Colonic mucosa (tissue), 4 donors: ENCODE measurements around the gene PSTPIP1. TPM values are rescaled to one million over a fixed set of nuclear protein-coding genes. Genes with fewer than 3 reads are reported as not detected.

Experiments used
- DNase-seq: peaks from one replicate; pipeline ENCODE4 v3.0.0-alpha.2; 2020
- H3K27ac ChIP-seq: fragments of 200-600 bp; one replicate; pipeline ENCODE4 v1.8.0; 2021
- H3K27me3 ChIP-seq: fragments of 200-600 bp; one replicate; pipeline ENCODE4 v1.8.0; 2021
- H3K36me3 ChIP-seq: fragments of 200-600 bp; one replicate; pipeline ENCODE4 v1.8.0; 2021
- H3K4me1 ChIP-seq: fragments of 200-600 bp; one replicate; pipeline ENCODE4 v1.8.0; 2021; ENCODE audit warnings: mild to moderate bottlenecking
- H3K4me3 ChIP-seq: fragments of 200-600 bp; one replicate; pipeline ENCODE4 v1.8.0; 2021
- H3K9ac ChIP-seq, 2 donors: one replicate each; pipeline ENCODE4 v1.7.0; 2013; ENCODE audit warnings: control low read depth in 2 of 2, low read depth in 2 of 2, low read length in 2 of 2
- H3K9me3 ChIP-seq: fragments of 200-600 bp; one replicate; pipeline ENCODE4 v1.8.0; 2021
- intact Hi-C: fragments of 100-400 bp; cut with DNase I; formaldehyde crosslinking; loops from one replicate; pipeline ENCODE4 v1.14.1; 2022
- total RNA-seq, 2 donors: library from RNA; stranded (reverse); fragmentation: NEBNext Ultra II Directional in 1 of 2; extraction: Animal tissue kit (Norgen Biotek cat#: 25700) in 1 of 2; gene quantifications; one replicate each; pipeline ENCODE4 v1.2.1, GENCODE V29; 2021
- TF ChIP-seq, protein P1 (sequence below): fragments of 200-600 bp; IDR thresholded peaks from one replicate; pipeline ENCODE4 v1.8.0; 2022; ENCODE audit warnings: antibody characterized with exemption, mild to moderate bottlenecking
- donor health status: healthy.
- donor health status: DM: no; HTN: no; CAD: no.
- donor health status: DM: no; HTN: no; CAD: no.

PSTPIP1 gene
- total RNA-seq, 2 donors from 2014 or later, result 3.7 to 4.2 TPM

DNA sequence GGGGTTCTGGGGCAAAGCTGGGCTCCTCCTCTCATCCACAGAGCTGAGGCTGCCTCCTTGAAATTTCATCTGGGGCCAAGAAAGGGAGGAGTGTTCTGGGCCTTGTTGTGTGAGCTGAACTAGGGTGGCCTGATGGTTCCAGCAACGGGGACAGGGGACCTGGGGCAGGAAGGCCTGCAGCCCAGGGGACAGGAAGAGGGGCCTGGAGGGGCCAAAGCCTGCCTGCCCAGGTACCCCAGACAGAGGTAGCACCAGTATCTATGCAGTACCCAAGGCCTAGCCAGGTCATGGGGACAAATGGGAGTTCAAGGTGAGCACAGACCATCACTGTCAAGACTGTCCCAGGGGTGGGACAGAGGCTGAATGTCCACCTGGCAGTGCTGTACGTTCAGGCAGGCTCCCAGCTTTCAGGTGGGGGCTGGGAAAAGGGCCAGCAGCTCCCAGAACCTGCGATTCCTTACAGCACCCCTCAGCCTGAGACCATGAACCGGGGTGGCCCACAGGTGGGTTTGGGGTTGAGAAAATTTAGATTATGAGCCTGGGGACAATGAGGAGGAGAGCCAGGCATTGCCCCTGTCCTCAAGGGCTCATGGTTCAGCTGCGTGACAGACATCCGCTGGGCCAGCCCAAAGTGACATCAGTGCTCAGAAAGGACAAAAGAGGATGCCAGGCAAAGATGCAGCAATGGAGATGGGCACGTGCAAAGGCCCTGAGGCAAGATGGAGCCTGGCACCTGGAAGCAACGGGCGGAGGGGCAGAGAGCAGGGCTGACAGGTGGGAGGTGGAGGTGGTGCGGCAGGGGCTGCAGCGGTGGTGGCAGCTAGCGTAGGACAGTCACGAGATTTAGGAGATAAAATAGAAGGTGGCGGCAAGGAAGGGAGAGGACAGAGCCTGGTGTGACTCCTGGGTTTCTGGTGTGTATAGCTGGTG lies 28.0 kb downstream of the PSTPIP1 start:
- TF ChIP-seq, protein P1, sequence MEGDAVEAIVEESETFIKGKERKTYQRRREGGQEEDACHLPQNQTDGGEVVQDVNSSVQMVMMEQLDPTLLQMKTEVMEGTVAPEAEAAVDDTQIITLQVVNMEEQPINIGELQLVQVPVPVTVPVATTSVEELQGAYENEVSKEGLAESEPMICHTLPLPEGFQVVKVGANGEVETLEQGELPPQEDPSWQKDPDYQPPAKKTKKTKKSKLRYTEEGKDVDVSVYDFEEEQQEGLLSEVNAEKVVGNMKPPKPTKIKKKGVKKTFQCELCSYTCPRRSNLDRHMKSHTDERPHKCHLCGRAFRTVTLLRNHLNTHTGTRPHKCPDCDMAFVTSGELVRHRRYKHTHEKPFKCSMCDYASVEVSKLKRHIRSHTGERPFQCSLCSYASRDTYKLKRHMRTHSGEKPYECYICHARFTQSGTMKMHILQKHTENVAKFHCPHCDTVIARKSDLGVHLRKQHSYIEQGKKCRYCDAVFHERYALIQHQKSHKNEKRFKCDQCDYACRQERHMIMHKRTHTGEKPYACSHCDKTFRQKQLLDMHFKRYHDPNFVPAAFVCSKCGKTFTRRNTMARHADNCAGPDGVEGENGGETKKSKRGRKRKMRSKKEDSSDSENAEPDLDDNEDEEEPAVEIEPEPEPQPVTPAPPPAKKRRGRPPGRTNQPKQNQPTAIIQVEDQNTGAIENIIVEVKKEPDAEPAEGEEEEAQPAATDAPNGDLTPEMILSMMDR, result no peak
- no peaks in the 10 kb centered on the region for H3K36me3 ChIP-seq
- H3K4me1 ChIP-seq, result no peaks in the 10 kb centered on the region
- peak overlapping the region in 1 of 2 donors; percentile 24 for H3K9ac ChIP-seq
- no peak for DNase-seq
- H3K27me3 ChIP-seq, result no peaks in the 10 kb centered on the region
- no peaks in the 10 kb centered on the region for H3K9me3 ChIP-seq
- intact Hi-C loops, result loop anchor here (5.0 kb wide), 1 partner anchor 519 kb away; no protein-coding TSS in a partner anchor
- no peak overlapping the region for H3K27ac ChIP-seq
- no peak overlapping the region for H3K4me3 ChIP-seq

DNA sequence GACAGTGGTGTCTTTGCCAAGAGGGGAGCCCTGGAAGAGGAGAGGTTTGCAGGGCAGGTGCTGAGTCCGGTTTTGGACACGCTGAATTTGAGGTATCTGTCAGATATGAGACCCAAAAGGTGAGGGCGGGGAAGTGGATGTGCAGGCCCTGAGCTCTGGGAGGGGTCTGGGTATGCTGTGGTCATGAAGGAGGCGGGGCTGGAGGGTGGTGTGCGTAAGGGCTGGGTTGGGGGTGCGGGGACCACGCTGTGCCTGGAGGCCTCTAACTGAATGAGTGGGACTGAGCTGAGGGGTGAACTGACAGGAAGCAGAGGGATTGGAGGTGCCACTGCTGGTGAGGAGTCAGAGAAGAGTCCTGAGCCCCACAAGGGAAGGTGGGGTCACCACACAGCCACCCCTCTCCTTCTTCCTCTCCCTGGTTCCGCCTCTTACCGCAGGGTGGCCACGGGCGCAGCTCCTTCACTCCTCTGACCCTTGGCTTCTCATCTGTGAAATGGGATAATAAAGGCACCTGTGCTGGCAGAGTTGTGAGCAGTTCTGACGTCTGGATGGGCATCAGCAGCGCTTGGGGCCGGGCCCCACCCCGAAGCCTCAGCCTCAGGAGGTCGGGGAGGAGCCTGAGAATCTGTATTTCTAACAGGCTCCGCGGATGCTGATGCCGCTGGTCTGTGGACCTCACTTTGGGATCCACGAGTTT lies 28.8 kb downstream of the PSTPIP1 start:
- Histone ChIP-seq H3K36me3 (no peaks in the 10 kb centered on the region), H3K9me3 (no peaks in the 10 kb centered on the region), H3K4me3 (no peak overlapping the region), H3K27ac (no peak overlapping the region), H3K27me3 (no peaks in the 10 kb centered on the region), H3K9ac (no peak overlapping the region), H3K4me1 (peaks cover 5% of the 10 kb centered on the region)
- DNase-seq, result no peak
- intact Hi-C loops, result loop anchor here (5.0 kb wide), 1 partner anchor 519 kb away; no protein-coding TSS in a partner anchor
- TF ChIP-seq, protein P1, result no peak

DNA sequence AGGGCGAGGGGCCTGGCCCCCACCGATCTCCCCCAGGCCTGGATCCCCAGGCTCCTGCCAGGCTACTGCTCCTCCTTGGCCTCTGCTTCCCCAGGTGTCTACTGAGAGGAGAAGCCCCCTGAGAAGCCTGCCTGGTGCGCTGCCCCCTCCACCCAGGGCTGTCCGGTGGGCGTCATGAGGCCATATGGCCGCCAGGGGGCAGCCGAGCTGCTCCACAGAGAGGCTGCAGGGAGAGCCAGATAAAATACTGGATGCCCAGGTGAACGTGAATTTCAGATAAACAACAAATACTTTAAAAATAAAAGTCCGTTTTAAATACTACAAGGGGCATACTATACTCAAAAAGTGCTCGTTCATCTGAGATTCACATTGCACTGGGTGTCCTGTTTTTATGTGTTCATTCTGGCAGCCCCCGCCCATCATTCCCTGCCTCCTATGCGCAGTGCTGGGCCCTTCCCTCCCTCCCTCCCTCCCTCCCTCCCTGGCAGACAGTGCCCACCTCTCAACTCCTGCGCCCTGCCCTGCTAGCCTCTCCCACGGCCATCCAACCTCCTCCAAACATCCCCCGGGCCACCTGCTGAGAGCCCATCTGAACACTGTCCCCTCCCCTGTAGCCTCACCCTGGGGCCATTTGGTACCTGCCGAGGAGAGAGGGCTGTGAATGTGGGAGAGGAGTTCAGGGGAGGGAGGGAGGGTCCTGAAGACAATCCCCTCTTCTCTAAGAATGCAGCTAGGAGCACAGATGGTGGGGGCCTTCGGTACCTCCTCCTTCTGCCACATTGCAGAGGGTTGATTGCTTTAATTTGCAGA lies 29.6 kb downstream of the PSTPIP1 start:
- Histone ChIP-seq H3K4me3 (no peak overlapping the region), H3K27ac (no peak overlapping the region), H3K27me3 (no peaks in the 10 kb centered on the region), H3K9me3 (no peaks in the 10 kb centered on the region), H3K9ac (no peak overlapping the region), H3K36me3 (no peaks in the 10 kb centered on the region), H3K4me1 (peaks cover 5% of the 10 kb centered on the region)
- peak; percentile 74 for DNase-seq
- TF ChIP-seq, protein P1, result peak; percentile 95
- intact Hi-C loops, result loop anchor here (5.0 kb wide), 1 partner anchor 518 kb away; no protein-coding TSS in a partner anchor

DNA sequence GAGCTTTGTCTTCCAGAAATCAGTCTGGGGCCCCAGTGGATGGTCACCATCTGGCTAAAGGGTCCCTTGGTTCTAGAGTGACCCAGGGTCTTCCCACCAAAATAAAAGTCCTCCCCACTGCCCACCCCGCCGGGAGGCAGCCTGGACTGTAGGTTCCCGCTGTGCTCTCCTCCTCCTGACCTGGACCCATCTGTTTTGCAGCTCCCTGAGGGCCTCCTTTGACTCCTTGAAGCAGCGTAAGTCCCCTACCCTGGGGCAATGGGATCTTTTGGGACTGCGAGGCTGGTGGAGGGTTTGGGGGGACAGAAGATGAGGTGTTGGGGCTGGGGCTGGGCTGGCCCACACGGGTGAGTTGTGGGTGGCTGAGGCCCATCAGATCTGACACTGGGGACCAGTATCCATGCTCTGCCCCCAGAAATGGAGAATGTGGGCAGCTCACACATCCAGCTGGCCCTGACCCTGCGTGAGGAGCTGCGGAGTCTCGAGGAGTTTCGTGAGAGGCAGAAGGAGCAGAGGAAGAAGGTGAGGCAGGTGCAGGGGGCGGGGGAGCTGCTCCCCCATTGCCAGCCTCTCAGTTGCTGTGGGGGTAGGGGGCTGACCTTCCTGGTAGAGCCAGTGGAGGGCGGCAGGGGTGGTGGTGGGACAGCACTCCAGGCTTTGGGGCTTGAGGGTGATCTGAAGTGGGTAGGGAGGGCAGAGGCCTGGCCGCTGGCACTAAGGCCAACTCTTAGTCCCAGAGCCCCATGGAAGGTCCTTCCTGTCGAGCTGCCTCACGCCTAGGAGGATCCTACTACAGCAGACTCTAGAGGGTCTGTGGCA lies 30.4 kb downstream of the PSTPIP1 start:
- peak; percentile 17 for DNase-seq
- TF ChIP-seq, protein P1, result no peak
- no peak overlapping the region for H3K27ac ChIP-seq
- H3K9ac ChIP-seq, result no peak overlapping the region
- H3K36me3 ChIP-seq, result no peaks in the 10 kb centered on the region
- H3K4me3 ChIP-seq, result no peak overlapping the region
- H3K9me3 ChIP-seq, result no peaks in the 10 kb centered on the region
- intact Hi-C loops, result no loop called here
- peaks cover 5% of the 10 kb centered on the region for H3K4me1 ChIP-seq
- H3K27me3 ChIP-seq, result no peaks in the 10 kb centered on the region
